ENCODE results near the gene SPOCK3.
"Not testable (repeated sequence)": the region's sequence is repeated elsewhere in the genome, so short reads cannot be mapped to it uniquely, and the experiment has no call there.

Gene SPOCK3

DNA sequence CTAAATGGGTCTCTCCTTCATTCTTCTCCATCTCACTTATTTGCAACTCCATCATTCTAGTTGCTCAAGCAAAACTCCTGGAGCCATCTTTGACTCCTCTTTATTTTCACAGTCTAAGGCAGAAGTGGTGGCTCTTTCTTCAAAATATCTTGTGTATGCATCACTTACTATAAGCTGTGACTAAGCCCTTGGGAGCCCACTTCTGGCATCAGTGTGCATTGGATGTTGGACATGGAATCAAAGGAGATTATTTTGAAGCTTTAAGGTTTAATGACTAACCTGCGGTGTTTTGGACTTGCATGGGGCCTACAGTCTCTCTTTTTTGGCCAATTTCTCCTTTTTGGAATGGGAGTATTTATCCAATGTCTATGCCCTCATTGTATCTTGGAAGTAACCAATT lies 276.8 kb downstream of the SPOCK3 start:
- no peak for DNase-seq (ENCODE audit: low read depth in 2 of 2)

DNA sequence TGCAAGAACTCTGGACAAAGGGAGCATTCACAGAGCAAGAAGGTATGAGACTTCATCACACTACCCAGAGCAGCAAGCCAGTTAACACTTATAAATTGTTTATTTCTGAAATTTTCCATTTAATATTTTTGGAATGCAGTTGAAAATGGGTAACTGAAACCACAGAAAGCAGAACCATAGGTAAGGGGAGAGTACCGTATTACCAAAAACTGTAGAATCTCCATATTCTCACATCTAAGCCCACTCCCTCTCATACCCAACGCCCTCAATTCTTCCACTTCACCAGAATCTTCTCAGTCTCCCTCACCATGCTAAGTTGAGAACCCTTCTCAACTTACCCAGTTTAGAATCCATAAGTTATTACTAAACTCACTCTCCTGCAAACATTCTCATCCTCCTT lies 277.8 kb downstream of the SPOCK3 start:
- no peak for DNase-seq (ENCODE audit: low read depth in 2 of 2)

DNA sequence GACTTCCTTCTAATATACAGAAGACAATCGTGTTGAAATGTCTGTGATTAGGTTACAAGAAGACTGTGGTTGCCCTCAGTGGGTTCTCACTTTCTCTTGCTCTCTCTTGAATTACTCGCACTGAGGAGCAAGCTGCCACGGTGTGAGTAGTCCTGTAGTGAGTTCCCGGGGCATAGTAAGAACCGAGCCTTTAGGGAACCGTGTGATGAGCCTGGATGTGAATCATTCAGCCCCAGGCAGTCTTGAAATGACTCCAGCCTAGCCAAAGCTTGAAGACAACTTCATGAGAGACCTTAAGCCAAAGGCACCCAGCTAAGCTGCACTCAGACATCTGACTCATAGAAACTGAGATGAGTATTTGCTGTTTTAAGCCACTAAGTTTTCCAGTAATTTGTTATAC lies 292.7 kb downstream of the SPOCK3 start:
- DNase-seq (ENCODE audit: low read depth in 2 of 2): no peak

DNA sequence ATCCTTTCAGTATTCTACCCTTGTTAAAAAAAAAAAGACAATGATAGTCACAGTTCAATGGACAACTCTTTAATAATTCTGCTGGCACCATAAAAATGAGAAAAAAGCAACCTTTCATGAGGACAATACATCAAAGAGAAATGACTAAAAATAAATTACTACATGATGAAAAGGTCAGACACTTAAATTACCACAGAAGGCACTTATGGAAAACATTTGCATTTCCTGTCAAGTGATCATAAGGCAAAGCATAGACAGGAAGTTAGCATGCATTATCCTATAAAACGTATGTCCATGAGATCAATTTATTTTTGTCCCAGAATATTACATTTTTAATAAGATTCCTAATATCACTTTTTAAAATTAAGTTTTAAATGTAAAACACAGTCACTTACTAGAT lies 303.8 kb downstream of the SPOCK3 start:
- DNase-seq (ENCODE audit: low read depth in 2 of 2): no peak

DNA sequence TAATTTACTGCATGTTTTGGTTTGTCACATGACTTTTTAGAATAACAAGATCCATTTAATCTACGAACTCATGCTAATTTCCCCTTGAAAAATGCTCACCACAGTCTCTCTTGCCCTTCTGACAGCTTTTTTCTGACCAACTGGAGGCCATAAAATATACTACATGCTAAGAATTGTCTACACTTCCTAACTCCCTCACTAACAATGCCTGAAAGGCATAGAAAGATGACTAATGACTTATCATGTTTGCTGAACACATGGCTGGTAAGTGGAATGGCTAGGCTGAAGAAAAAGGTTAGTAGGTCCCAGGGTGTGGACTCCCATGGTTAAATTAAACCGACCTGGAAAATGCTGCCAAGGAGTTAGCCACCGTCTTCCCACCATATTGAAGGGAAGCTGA lies 309.9 kb downstream of the SPOCK3 start:
- DNase-seq (ENCODE audit: low read depth in 2 of 2): no peak

DNA sequence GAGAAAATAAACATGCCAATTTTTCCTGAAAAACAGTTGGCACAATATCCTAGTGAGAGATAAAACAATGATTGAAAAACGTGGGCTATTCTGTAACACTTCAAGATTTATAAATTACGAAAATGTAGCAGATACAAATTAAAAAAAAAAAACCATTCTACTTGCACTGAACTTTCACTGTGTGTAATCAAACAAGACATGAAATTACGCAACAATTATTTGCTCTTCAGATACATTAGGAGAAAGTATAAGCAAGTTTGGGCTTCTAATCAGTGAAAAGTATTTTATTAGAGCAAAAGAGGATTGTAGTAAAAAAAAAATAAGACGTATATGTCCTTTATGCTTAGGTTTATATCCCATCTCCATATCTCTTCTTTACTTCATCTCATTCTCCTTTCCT lies 320.4 kb downstream of the SPOCK3 start:
- no peak for DNase-seq (ENCODE audit: low read depth in 2 of 2)

DNA sequence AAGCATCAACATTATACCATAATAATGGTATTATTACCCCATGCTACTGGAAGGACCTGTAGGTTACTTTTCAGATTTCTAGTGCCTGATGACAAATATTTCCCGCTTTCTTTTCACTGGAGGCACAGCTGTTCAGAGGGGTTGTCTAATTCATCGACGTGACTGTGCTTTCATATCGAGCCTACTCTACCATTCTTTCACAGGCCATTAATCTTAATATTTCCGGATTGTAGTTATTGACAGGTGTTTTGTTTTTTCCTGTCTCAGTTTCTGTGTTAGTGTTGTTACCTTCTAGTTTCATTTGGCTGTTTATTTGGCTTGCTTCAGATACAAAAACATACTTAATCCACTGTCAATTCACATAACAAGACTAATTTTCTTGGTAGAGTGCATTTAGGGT lies 330.9 kb downstream of the SPOCK3 start:
- DNase-seq (ENCODE audit: low read depth in 2 of 2): no peak

DNA sequence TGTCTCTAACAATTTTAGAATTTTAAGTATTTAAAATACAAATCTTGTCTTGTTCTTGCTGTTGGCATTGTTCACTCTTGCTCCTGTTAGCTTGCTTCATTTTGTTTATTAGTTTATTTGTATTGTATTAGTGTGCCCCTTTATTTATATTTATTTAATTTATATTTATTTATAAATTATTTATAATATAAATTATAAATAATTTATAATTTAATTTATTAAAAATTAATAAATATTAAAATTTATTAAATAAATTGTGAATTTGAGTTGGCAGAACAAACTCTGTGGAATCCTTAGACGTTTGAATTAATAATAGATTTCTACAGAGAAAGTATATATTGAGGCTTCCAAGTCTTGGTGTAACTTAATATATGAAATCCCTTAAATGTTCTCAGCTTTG lies 331.4 kb downstream of the SPOCK3 start:
- no peak for DNase-seq (ENCODE audit: low read depth in 2 of 2)

DNA sequence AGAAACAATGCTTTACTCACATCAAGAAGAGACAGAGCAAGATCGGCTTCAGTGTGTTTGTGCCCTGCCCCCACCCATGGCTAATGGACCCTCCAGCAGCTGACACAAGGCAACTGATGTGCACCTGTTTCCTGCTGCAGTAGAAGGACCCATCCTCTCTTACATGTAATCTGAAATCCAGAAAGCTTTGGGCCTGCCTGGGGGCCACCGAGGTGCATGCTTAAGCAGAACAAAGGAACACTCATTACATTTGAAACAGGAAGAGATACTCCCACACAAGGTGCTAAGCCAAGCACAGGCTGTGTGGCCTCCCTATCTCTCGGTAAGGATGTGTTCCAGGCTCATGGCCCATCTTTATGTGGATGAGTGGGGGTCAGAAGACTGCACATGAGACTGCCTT lies 338.0 kb downstream of the SPOCK3 start:
- no peak for DNase-seq (ENCODE audit: low read depth in 2 of 2)

DNA sequence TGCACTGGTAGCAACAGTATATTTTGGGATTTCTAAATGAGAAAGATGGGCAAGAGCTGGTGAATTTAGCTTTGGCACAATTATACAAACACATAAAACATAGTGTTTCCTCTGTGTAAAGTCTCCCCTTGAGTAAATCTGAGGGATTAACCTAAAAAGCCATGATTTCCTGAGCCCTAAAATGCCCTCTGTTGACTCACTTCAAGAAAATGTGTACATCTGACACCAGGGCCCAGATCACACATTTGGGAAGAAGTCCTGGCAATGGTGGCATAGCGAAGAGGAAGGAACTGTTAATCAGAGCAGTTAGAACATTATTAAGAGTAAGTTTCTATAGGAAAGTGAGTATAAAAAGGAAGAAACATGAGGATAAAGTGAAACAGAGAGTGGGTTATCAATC lies 338.5 kb downstream of the SPOCK3 start:
- no peak for DNase-seq (ENCODE audit: low read depth in 2 of 2)

DNA sequence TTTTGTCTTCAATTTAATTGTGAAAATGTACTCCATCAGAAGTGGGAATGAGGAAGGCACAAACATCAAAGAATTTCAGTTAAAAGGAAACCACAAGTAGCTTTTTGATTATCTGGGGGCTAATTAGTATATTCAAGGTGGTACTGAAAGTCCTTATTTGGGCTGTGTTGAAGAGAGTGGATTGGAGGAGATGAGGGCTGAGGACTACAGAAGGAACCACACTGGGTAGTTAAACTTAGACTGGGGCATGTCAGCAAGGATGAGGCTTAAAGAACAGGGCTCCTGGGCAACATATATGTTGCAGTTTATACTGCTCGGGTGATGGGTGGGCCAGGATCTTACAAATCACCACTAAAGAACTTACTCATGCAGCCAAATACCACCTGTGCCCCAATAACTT lies 346.8 kb downstream of the SPOCK3 start:
- DNase-seq (ENCODE audit: low read depth in 2 of 2): no peak

DNA sequence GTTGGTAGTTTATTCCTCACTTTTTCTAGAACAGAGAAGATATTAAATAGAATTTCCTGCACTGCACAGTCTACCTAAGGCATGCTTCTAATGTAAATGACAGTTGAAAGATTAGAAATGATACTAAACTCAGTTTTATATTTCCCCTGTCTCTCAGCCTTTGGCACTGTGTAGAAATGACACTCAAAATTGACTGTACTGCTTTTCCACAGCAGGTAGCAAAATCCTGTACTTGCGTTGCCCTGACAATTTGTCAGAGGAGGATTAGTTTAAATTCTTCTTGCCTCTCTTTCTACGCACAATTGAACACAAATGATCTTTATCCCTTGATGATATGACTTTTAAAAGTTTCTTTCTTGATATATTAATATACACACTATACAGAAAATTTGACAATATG lies 347.6 kb downstream of the SPOCK3 start:
- no peak for DNase-seq (ENCODE audit: low read depth in 2 of 2)

DNA sequence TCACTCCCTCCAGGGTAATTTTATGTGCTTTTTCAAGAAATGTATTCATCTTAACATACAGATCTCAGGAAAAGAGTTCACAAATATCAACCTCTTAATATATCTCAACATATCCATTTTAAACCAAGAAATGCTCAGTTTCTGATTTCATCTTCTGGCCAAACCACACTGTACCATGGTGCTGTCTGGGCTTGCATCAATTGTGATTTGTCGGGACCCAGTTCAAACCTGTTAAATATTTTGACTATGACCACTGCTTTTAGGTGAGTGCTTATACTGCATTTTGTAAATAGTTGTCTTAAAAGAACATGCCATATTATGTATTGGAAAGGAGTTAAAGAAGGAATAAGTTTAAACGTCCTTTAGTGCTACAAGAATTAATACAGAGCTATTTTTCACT lies 352.1 kb downstream of the SPOCK3 start:
- no peak for DNase-seq (ENCODE audit: low read depth in 2 of 2)

DNA sequence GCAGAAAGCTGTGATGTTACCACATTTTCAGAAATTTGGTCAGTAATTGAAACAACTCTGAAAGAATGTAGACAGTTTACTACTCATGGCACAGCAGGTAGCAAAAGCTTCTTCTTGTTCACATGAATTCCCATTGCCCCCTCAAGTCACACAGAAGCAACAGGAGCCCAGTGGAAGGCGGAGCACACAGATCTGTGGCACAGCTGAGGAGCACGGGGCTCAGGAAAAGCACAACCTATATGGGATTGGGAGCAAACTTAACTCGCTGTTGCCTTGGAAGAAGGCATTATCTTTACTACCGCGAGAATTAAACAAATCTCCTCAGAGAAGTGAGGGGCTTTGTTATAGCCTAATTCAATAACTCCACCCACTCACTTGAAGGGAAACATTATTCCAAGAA lies 358.5 kb downstream of the SPOCK3 start:
- DNase-seq (ENCODE audit: low read depth in 2 of 2): no peak

DNA sequence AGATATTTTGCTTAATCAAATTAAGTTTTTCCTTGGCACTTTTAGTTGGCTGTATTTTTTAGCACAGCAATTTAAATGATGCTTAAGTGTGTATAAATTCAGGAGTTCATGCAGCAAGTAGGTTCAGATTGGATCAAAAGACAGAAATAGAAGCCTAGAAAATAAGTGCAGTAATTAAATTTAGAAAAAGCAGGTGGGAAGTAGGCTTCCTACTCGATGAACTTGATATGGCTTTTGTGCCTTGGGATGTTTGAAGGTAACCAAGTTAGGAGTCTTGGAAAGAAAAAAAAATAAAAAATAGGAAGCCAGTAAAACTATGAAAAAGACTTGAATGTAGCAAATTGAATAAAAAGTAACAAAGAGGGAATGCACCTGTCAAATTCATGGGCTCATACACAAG lies 372.3 kb downstream of the SPOCK3 start:
- DNase-seq (ENCODE audit: low read depth in 2 of 2): no peak

DNA sequence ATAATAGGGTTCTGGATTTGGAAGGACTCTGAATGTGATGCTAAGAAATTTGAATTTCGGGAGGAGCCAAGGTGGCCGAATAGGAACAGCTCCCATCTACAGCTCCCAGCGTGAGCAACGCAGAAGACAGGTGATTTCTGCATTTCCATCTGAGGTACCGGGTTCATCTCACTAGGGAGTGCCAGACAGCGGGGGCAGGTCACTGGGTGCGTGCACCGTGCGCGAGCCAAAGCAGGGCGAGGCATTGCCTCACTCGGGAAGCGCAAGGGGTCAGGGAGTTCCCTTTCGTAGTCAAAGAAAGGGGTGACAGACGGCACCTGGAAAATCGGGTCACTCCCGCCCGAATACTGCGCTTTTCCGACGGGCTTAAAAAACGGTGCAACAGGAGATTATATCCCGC lies 383.9 kb downstream of the SPOCK3 start:
- DNase-seq (ENCODE audit: low read depth in 2 of 2): not testable (repeated sequence)

DNA sequence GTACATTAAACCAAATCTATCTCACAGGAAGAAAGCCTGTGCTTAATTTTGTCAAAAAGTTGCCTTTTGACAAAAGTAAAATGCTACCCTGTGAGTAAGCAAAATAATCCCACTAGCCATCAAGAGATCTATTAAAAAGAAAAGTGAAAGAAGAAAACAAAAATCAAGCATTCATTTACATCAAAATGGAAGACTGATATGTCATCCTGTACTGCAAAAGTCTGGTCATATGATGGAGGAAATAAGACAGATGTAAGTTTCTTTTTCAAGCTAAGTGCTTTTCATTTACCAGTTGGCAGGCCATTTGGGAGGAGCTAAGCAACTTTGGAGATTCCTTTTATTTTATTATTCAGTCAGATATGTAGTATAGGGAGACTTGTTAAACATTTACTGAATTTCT lies 387.4 kb downstream of the SPOCK3 start:
- DNase-seq (ENCODE audit: low read depth in 2 of 2): no peak

DNA sequence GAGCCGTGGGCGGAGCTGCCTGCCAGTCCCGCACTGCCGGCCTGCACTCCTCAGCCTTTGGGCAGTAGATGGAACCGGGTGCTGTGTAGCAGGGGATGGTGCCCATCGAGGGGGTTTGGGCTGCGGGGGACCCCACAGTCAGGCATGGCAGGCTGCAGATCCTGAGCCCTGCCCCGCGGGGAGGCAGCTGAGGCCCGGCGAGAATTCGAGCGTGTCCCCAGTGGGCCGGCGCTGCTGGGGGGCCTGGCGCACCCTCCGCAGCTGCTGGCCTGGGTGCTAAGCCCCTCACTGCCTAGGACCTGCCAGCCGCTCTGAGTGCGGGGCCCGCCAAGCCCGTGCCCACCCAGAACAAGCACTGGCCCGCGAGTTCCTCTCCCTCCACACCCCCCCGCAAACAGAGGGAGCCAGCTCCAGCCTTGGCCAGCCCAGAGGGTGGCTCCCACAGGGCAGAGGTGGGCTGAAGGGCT lies 391.5 kb downstream of the SPOCK3 start:
- DNase-seq (ENCODE audit: low read depth in 2 of 2): no peak

DNA sequence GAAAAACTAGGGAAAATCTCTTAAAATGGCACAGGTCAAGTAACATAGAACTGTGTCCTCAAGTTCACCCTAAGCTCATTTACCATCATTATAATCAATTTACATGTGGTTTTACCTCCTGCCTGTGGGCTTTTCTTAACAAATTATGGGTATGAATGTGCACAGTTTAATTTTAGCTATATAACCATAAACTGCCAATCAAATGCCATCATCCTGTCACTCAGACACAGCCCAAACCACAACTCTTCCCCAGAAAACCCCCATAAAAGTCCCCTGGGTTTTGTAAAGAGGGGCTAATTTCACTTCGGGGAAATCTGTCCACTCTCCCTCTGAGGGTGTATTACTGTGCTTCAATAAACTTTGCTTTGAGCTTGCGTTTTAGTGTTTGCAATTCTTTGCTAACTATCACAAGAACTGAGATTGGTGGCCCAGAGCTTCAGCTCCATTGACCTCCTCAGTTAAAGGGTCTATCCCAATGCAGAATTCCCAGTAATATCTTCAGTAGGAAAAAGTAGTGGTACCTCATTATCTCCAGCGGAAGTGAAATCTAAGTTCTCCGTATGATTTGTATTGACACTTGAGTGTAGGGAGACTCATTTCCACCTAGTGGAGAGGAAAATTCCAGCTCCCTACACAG lies 394.6 kb downstream of the SPOCK3 start:
- no peak for DNase-seq (ENCODE audit: low read depth in 2 of 2)

DNA sequence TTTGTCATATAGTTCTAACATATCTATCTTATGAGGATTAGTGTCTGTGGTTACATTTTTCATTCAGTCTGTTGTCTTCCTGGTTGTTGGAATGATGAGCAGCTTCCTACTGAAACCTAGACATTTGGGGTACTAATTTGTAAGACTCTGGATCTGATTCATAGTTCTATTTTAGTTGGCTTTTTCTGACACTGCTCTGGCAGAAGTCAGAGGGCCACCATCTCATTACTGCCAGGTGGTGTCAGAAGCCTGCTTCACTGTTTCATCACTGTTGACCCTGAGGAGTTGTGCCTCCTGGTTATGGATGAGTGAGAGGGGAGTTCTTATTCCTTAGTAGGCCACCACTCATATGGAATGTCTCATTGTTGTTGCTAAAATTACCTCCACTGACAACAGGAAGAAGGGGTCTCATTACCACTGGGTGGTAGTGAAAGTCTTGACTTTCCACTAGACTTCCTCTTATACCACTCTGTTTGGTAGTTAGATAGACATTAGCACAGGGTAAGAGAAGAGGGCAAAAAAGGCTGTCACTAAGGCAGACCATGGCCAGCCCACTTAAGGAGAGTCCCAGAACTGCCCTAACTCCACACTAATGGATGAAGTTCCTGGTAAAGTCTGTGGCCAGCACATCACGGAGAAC lies 395.2 kb downstream of the SPOCK3 start:
- no peak for DNase-seq (ENCODE audit: low read depth in 2 of 2)

DNA sequence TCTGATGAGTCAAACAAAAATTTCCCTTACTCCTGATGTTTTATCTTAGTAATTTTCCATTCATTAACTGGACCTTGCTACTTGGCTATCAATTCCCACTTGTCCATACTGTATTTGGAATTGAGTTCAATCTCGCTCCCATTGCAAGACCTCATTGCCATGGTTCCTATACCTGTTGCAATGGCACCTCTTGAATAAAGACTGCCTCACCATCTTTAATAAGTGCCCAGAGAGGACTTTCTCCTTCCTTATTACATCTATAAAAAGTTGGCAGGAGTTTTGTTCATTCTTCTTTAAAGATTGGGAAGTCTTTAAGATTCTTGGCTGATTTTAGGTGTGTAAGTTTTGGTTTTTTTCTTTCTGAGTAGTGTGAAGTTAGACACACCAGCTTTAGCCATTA lies 397.4 kb downstream of the SPOCK3 start:
- DNase-seq (ENCODE audit: low read depth in 2 of 2): no peak

DNA sequence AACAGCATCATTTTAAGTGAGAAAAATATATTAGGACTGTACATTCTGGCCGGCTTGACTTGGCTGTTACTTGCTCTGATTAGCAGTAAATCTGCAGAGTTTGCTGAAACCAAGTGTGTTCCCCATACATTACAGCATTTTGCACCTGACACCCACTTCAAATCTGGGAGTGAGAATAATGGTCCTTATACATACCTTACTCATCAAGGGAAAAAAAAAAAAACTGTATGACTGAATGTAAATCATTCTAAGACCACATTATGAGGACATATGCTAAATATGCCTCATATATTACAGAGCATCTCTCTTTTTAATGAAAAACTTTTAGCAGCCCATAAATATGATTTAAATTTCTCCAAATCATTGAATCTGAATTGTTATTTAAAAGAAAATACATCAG lies 406.7 kb downstream of the SPOCK3 start:
- DNase-seq (ENCODE audit: low read depth in 2 of 2): no peak

DNA sequence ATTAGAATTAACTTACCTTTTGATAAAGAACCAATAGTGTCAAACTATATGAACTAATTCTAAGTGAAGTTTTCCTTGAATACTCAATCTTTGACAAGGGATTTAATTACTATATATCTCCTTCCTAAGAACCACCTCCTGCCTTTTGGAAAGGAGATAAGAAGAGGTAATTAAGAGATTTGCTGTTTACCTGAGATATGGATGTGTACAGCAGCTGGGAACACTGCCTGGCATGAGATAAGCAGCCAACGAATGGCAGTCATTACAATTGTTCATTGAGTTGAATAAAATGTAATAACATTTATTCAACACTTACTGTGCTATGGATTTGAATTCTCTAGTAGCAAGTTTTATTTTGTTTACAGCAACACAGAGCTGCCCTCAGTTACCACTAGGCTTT lies 407.1 kb downstream of the SPOCK3 start:
- DNase-seq (ENCODE audit: low read depth in 2 of 2): no peak

DNA sequence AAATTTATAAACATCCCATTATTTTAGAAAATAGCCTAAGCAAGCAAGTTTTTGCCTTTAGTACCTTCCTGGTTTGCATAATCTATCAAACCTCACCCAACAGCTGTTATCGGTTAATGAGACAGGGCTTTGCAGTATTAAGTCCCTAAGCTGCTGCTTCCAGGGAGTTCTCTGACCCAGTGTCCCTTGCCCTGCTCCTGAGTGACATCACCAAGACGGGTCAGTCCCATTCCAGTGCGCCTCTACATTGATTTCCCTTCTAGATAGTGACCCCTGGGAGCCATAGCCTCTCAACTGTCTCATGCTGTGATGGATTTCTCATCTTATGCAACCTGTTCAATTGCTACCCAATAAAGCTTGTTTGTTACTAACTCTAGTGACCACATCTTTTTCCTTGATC lies 410.4 kb downstream of the SPOCK3 start:
- no peak for DNase-seq (ENCODE audit: low read depth in 2 of 2)
